HL-60/S4 (cell line): Measurements from ENCODE around the gene DLG3.

Experiments used
- in situ Hi-C: fragments of 300-500 bp; cut with MboI; formaldehyde crosslinking; loops from 2 replicates; pipeline ENCODE4 v1.14.3; 2022; ENCODE audit warnings: low sequenced_read_pairs

The DLG3 gene

DNA sequence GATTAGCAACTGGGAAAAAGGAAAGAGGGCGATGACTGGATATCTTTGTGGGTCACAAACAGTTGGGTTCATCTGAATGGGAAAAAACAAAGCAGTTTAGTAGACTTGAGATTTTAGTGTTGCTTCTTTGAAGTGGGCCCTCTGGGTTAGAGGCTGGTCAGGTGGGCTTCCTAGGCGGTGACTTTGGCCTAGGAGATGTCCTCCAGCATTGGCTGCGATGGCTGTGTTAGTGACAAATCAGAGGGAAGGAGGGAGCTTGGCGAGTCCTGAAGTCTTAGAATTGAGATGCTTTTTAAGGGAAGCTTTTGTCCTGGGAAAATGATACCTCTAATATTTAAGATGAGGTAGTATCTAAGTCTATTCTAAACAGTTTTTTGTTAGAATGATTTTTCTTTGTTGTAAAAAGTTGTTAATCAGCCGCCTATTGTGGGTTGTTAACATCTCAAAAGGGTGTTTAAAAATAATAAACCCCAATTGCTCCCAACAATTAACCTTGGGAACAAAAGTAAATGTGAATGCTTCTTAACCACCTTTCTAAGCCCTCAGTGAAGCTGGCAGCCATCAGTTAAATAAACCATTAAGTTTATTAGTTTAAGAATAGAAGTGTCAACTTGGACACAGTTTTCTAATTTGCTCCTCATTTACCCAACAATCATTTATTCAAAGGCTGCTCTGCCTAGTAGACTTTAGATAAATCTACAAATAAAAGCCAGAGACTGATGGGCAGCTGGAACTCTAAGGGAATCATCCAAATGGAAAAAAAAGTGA, 31.7 kb downstream of the DLG3 start:
- in situ Hi-C loops, result no loop called here

DNA sequence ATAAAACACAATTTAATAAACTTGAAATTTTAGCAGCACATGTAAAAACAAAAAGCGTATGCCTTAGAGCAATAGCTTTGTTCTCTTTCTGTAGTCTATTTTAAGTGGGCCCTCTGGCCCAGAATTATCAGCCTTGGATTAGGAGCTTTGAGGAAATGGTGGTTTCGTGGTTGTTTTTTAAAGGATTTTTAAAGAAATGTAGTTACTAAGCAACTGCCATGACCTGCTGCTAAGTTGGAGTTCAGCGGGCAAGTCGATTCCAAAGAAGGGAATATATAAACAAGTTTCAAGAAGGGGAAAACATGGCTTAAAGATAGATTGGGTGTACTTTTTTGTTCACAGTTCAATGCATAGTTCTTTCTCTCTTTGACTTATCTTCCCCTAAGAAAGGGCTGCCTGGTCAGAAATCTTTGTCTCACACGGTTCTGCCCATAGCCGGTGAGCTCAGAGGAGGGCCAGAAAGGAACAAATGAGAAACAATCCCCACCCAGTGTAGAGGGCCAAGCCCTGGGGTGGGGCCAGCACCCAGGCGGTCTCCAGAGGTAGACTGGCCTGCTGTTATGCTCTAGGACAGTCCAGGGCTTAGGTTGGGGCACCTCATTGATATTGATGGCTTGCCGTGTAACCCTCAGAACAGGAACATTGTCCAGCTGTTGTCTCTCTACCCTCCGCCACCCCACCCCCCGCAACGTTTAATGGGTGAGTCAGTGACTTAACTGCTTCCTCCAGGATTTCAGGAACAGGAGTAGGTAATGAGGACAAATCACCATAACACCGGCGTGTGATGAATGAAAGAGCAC, 32.5 kb downstream of the DLG3 start:
- in situ Hi-C loops, result no loop called here

DNA sequence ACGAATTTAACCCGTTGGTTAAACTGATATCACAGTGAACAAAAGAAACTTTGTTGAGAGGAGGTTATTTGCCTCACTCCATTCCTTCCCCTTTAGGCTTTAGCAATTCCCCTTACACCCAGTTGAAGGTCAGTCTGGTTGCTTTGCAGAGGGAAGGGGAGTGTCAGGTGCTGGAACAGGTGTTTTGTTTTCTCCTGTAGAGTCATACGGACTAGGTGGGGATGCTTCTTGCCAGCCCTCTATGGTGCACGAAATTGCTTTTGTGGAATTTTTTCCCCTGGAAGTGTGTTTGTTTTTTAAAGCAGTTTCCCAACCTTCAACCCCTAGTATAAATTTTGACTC, 33.1 kb downstream of the DLG3 start:
- in situ Hi-C loops, result no loop called here

GRCh38 chrX:70478526-70479245, 34.1 kb downstream of the DLG3 start:
- in situ Hi-C loops, result no loop called here

DNA sequence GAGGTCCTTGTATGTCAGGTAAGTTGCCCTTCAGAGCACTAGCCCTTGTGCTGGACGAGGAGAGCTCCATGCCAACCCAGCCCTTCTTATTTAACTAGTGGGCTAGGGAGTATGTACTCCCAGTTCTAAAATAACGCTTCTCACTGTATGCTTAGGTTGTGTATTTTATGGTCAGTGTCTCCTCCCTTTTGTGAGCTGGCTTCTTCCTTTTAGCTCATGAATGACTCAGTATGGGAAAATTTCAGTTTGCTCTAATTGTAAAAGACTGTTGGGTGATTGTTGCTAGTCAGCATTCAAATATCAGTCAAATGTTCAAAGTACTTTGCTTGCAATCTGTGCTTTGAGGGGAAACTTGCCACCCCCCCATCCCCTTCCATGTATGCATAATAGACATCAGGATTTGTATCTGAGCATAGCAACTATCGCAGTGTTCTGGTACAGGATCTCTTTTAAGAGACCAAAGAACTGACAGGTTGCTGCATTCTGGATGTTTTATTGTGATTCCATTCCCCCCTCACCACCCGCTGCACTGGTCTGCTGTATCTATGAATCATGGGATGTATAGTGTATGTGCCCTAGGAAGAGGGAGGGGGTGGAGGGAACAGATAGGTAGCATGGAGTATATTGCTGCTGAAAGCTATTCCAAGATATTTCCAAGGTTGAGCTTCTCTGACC, 34.7 kb downstream of the DLG3 start:
- in situ Hi-C loops, result no loop called here

GRCh38 chrX:70479922-70480659, 35.5 kb downstream of the DLG3 start:
- in situ Hi-C loops, result no loop called here

DNA sequence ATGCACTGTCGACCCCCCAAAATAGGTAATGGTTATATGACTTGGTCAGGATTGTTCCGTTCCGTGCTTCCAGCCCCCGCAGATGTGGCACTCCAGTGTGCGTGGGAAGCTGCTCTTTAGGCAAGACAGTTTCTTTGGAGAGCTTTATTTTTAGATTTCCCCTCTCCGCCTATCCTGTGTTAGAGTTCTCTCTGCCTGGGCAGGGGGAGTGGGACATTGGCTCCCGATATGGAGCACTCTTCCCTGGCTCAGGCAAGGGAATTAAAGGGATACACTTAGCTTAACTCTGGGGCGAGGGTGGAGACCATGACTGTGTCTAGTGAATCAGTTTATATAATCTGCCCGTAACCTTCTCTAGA, 36.0 kb downstream of the DLG3 start:
- in situ Hi-C loops, result no loop called here

- in situ Hi-C loops, result no loop called here
Measured at GRCh38 chrX:70481471-70482270, 37.0 kb downstream of the DLG3 start.

- in situ Hi-C loops, result no loop called here
Measured at GRCh38 chrX:70482300-70482699, 37.7 kb downstream of the DLG3 start.

- in situ Hi-C loops, result no loop called here
Measured at GRCh38 chrX:70485466-70485865, 40.8 kb downstream of the DLG3 start.

GRCh38 chrX:70488856-70489255, 44.2 kb downstream of the DLG3 start:
- in situ Hi-C loops, result no loop called here

DNA sequence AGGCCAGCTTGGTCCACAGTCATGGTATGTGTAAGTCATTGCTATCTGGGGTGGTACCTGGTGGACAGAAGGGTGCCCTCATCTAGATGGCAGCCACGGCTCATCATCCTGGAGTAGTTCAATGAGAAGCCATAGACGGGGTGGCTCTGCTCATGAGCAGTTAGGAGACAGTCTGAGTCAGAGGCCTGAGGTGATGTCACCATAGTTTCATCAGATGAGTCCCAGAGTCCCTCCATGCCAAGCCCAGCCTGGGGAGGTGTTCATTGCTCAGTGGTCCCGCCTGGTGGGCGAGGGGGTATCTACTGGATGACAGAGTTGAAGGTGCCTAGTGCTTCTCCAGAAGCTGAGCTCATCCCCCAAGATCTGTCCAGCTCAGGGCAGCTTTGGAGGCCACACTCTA, 49.8 kb downstream of the DLG3 start:
- in situ Hi-C loops, result no loop called here

- in situ Hi-C loops, result no loop called here
Measured at GRCh38 chrX:70496491-70496890, 51.9 kb downstream of the DLG3 start.

DNA sequence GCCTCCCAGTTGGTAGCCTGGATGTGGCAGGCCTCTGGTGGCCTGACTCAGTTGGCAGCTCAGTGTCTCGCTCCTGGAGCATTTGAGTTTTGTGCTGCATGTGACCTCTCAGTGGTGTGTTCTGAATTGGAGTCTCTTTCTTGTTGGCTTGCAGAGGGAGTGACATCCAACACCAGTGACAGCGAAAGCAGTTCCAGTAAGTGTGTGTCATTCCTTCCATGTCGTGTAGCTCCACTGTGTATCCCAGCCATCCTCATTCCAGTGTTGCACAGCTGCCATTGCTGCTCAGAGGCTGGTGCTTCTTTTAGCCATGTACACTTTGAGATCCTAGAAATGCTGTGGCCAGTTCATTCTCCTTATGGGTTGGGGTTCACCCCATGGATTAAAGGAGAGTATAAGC, 52.4 kb downstream of the DLG3 start:
- in situ Hi-C loops, result no loop called here

GRCh38 chrX:70498129-70498528, 53.5 kb downstream of the DLG3 start:
- in situ Hi-C loops, result no loop called here

GRCh38 chrX:70500826-70501225, 56.2 kb downstream of the DLG3 start:
- in situ Hi-C loops, result no loop called here

DNA sequence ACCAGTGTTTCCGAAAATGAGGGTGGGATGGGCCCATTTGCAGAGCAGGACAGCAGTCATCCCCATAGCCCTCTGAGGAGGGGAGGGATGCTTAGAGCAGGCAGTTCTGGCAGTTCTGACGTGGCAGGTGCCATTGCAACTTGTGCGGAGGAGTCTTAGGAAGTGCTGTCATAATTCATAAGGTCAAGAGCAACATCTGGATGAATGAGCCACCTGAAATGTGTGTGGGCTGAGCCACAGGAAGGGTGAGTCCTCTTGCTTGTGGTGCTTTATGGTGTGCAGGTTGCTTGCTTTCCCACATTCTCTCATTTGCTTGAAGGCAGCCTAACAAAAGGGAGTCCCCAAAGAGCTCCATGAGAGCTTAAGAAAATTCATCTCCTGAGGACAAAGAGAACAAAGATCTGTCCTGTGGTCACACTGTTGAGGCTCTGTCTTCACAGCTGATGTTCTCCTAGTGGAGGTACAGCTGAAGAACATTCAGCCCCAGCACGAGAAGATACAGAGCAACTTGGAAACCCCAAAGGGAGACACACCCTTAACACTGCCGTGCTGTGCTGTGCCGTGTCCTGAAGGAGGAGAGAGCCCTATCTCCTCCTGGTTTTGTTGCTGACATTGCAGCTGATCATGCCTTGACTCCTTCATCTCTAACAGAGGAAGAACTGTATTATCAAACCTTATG, 60.3 kb downstream of the DLG3 start:
- in situ Hi-C loops, result no loop called here

- in situ Hi-C loops, result no loop called here
Measured at GRCh38 chrX:70505451-70505841, 60.8 kb downstream of the DLG3 start.

- in situ Hi-C loops, result no loop called here
Measured at GRCh38 chrX:70508296-70508911, 63.8 kb downstream of the DLG3 start.
